GM23248 (cell line): ENCODE measurements around the gene SDR42E2. TPM values are rescaled to one million over a fixed set of nuclear protein-coding genes. Genes with fewer than 3 reads are reported as not detected.

ENCODE experiments used
- DNase-seq: peaks from one replicate; pipeline ENCODE4 v3.0.0-alpha.2; 2015
- H2AFZ ChIP-seq: fragments of 200-600 bp; sonication (generic); 2 replicates; pipeline ENCODE4 v1.6.1; 2016; ENCODE audit warnings: antibody characterized with exemption
- H3F3A ChIP-seq: fragments of 200-600 bp; sonication (generic); 2 replicates; pipeline ENCODE4 v1.6.1; 2016; ENCODE audit warnings: mild to moderate bottlenecking, antibody characterized with exemption, mixed run types; ENCODE audit not compliant: insufficient read depth
- H3K27ac ChIP-seq: fragments of 200-600 bp; sonication (generic); 2 replicates; pipeline ENCODE4 v1.5.1; 2016; ENCODE audit warnings: mild to moderate bottlenecking
- H3K27me3 ChIP-seq: fragments of 200-600 bp; sonication (generic); replicated peaks from 2 replicates; pipeline ENCODE4 v1.6.1; 2016; ENCODE audit warnings: mild to moderate bottlenecking; ENCODE audit not compliant: insufficient read depth
- H3K36me3 ChIP-seq: fragments of 200-600 bp; sonication (generic); 2 replicates; pipeline ENCODE4 v1.6.1; 2016; ENCODE audit warnings: low read depth, mild to moderate bottlenecking
- H3K4me1 ChIP-seq: fragments of 200-600 bp; sonication (generic); 2 replicates; pipeline ENCODE4 v1.6.1; 2016; ENCODE audit warnings: mild to moderate bottlenecking; ENCODE audit not compliant: insufficient read depth
- H3K4me2 ChIP-seq: fragments of 200-600 bp; sonication (generic); one replicate; pipeline ENCODE4 v1.6.1; 2016; ENCODE audit warnings: mild to moderate bottlenecking; ENCODE audit not compliant: unreplicated experiment
- H3K4me3 ChIP-seq: fragments of 200-600 bp; sonication (generic); 2 replicates; pipeline ENCODE4 v1.5.1; 2016; ENCODE audit warnings: mild to moderate bottlenecking
- H3K79me2 ChIP-seq: fragments of 200-600 bp; sonication (generic); 2 replicates; pipeline ENCODE4 v1.6.1; 2016; ENCODE audit warnings: mild to moderate bottlenecking; ENCODE audit not compliant: insufficient read depth
- H3K9ac ChIP-seq: fragments of 200-600 bp; sonication (generic); 2 replicates; pipeline ENCODE4 v1.6.1; 2016; ENCODE audit warnings: mild to moderate bottlenecking
- H3K9me2 ChIP-seq: fragments of 200-600 bp; sonication (generic); 2 replicates; pipeline ENCODE4 v1.6.1; 2016; ENCODE audit warnings: mixed run types, mild to moderate bottlenecking, moderate library complexity; ENCODE audit not compliant: insufficient read depth
- H3K9me3 ChIP-seq: fragments of 200-600 bp; sonication (generic); one replicate; pipeline ENCODE4 v1.6.1; 2017; ENCODE audit warnings: low read depth
- H4K20me1 ChIP-seq: fragments of 200-600 bp; sonication (generic); 2 replicates; pipeline ENCODE4 v1.6.0; 2016; ENCODE audit not compliant: insufficient read depth
- EZH2 ChIP-seq: fragments of 200-600 bp; sonication (generic); IDR thresholded peaks from 2 replicates; pipeline ENCODE4 v1.6.1; 2018; ENCODE audit warnings: antibody characterized with exemption, mild to moderate bottlenecking; ENCODE audit not compliant: insufficient read depth, poor library complexity, severe bottlenecking
- EZH2phosphoT487 ChIP-seq: fragments of 200-600 bp; sonication (generic); IDR thresholded peaks from 2 replicates; pipeline ENCODE4 v1.6.1; 2018; ENCODE audit warnings: antibody characterized with exemption, moderate library complexity, mild to moderate bottlenecking, low read depth; ENCODE audit not compliant: insufficient read depth
- WGBS, 2 experiments: methylation state at CpG; one replicate each; pipeline ENCODE4 v1.1.6; 2015 to 2017; ENCODE audit warnings: low lambda C conversion rate in 2 of 2, low coverage in 1 of 2; ENCODE audit errors: missing lambda C conversion rate in 2 of 2; 5-methylcytosine and 5-hydroxymethylcytosine counted together
- in situ Hi-C: fragments of 300-500 bp; cut with MboI; formaldehyde crosslinking; loops from 2 replicates; pipeline ENCODE4 v1.15.0; 2020
- polyA plus RNA-seq: library from polyadenylated mRNA; unstranded; fragments of >200 nt; fragmentation: Nextera tagmentation; extraction: Ambion mirVana; gene quantifications from 2 replicates; pipeline ENCODE4 v1.2.1, GENCODE V29; 2016
- total RNA-seq: library from RNA; depleted of rRNA; stranded (reverse); fragments of >200 nt; shearing (Covaris generic); gene quantifications from 2 replicates; pipeline ENCODE4 v1.2.3, GENCODE V29; 2014; rRNA removed

The SDR42E2 gene
- total and polyA plus RNA-seq, 2 experiments from 2014 or later = not detected

DNA sequence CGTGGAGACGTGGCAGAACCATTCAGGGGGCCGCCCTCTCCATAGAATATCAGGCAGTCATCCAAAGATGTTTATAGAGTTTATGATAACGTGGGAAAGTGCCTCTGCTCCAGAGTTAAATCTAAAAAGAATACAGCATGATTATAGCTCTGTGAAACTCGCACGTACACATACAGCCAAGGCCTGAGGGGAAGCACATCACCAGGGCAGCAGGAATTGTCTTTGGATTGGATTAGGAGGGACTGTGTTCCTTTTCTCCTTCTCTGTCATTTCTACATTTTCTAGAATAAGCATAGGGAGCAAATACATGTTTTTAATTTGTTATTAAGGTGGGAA is 70.7 kb downstream of the SDR42E2 start:
- TF ChIP-seq EZH2phosphoT487 (no peak), EZH2 (no peak)
- DNase-seq = no peak
- Histone ChIP-seq H2AFZ (no peak overlapping the region), H3K9me2 (no peaks in the 10 kb centered on the region), H3K27ac (no peak overlapping the region), H3K4me3 (no peak overlapping the region), H3K9ac (no peak overlapping the region), H3K27me3 (no peaks in the 10 kb centered on the region), H3K36me3 (peaks cover 3% of the 10 kb centered on the region; the same call in 1 of the 2 replicates), H3K9me3 (no peaks in the 10 kb centered on the region), H3K4me1 (no peaks in the 10 kb centered on the region), H3K79me2 (peaks cover 35% of the 10 kb centered on the region), H4K20me1 (no peaks in the 10 kb centered on the region), H3K4me2 (no peak overlapping the region), H3F3A (no peaks in the 10 kb centered on the region)
- WGBS, 2 experiments = 95 to 100% methylated on average over 6 of the region's 6 CpGs
- in situ Hi-C loops = no loop called here

- Histone ChIP-seq H3K27ac (no peak overlapping the region; the same call in 1 of the 2 replicates), H3K4me2 (no peak overlapping the region), H3F3A (no peaks in the 10 kb centered on the region), H3K9me3 (no peaks in the 10 kb centered on the region), H3K79me2 (peaks cover 47% of the 10 kb centered on the region), H2AFZ (no peak overlapping the region), H3K9ac (no peak overlapping the region), H4K20me1 (no peaks in the 10 kb centered on the region), H3K4me3 (no peak overlapping the region), H3K9me2 (no peaks in the 10 kb centered on the region), H3K36me3 (no peaks in the 10 kb centered on the region), H3K4me1 (no peaks in the 10 kb centered on the region), H3K27me3 (no peaks in the 10 kb centered on the region)
- DNase-seq = peak; percentile 43
- TF ChIP-seq EZH2 (no peak), EZH2phosphoT487 (no peak)
- in situ Hi-C loops = no loop called here
- 63% methylated on average over 9 of the region's 9 CpGs for WGBS, 2 experiments
Measured at GRCh38 chr16:22235839-22236745, 73.8 kb downstream of the SDR42E2 start.

DNA sequence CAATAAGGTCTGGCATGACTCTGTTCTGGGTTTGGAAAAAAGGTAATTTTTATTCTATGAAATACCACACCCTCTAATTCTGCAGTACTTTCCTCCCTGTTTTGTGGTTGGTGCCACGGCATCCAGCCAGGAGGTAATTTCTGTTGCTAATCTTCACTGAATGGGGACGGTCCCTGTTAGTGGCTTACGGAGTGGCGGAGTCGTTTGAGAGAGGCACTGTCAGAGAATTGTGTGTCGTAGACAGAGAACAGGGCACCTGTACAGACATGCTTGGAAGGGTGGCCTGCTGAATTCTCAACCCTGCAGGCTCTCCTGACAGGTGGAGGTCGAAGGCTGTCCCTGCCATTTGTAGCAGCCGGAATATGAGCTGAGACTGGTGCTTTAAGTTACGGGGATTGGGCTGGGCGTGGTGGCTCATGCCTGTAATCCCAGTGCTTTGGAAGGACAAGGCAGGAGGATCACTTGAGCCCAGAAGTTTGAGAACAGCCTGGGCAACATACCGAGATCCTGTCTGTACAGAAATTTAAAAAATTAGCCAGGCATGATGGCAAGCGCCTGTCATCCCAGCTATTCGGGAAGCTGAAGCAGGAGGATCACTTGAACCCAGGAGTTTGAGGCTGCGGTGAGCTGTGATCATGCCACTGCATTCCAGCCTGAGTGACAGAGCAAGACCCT is 77.0 kb downstream of the SDR42E2 start:
- WGBS, 2 experiments = 56 to 57% methylated on average over 14 of the region's 14 CpGs
- no peak overlapping the region for H3K4me2 ChIP-seq
- H2AFZ ChIP-seq = no peak overlapping the region
- no peaks in the 10 kb centered on the region for H3K9me3 ChIP-seq
- no peaks in the 10 kb centered on the region for H4K20me1 ChIP-seq
- peaks cover 32% of the 10 kb centered on the region for H3K79me2 ChIP-seq
- H3K36me3 ChIP-seq = no peaks in the 10 kb centered on the region
- no peaks in the 10 kb centered on the region for H3K4me1 ChIP-seq
- no peak overlapping the region for H3K9ac ChIP-seq
- no peaks in the 10 kb centered on the region for H3F3A ChIP-seq
- in situ Hi-C loops = no loop called here
- H3K27me3 ChIP-seq = no peaks in the 10 kb centered on the region
- no peak for DNase-seq
- H3K27ac ChIP-seq = no peak overlapping the region
- TF ChIP-seq EZH2 (no peak), EZH2phosphoT487 (no peak)
- no peak overlapping the region for H3K4me3 ChIP-seq
- H3K9me2 ChIP-seq = no peaks in the 10 kb centered on the region

DNA sequence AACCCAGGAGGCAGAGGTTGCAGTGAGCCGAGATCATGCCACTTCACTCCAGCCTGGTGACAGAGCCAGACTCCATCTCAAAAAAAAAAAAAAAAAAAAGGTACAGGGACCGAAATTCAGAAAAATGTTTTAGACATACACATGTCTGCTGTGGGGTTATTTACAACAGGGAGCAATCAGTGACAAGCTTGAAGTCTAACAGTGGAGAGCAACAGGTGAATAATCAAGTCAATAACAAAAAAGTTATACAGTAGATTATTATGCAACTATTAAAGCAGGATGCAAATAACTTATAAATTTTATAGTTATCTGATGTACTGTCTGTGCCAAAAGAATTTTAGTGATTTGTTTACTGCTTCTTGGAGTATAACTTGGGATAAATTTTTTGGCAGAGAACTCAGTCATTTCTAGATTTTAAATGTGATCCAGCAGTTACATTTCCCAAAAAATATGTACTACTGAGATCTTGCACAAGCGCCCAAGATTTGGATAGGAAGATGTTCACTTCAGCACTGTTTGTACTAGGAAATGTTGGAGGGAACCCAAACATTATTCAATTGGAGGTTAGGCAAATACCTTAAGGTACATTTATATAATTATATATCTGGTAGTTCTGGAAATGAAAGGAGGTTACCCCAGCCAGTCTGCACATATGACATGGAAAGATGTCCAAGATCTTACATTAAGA is 77.9 kb downstream of the SDR42E2 start:
- peaks cover 30% of the 10 kb centered on the region for H3K79me2 ChIP-seq
- H3K27me3 ChIP-seq = no peaks in the 10 kb centered on the region
- H4K20me1 ChIP-seq = no peaks in the 10 kb centered on the region
- in situ Hi-C loops = no loop called here
- no peaks in the 10 kb centered on the region for H3K9me3 ChIP-seq
- no peaks in the 10 kb centered on the region for H3F3A ChIP-seq
- peak; percentile 31 for DNase-seq
- H2AFZ ChIP-seq = no peak overlapping the region
- H3K9ac ChIP-seq = no peak overlapping the region
- H3K36me3 ChIP-seq = no peaks in the 10 kb centered on the region
- TF ChIP-seq EZH2phosphoT487 (no peak), EZH2 (no peak)
- H3K9me2 ChIP-seq = no peaks in the 10 kb centered on the region
- H3K4me1 ChIP-seq = no peaks in the 10 kb centered on the region
- no peak overlapping the region for H3K4me3 ChIP-seq
- 25 to 29% methylated on average over 3 of the region's 3 CpGs for WGBS, 2 experiments
- no peak overlapping the region for H3K27ac ChIP-seq
- H3K4me2 ChIP-seq = no peak overlapping the region

Other genes starting within 250 kb of the SDR42E2 start
- gene UQCRC2, start 209.1 kb upstream of the SDR42E2 start, total RNA-seq = 116 and 129 TPM in 2 replicates
- gene UQCRC2, start 209.1 kb upstream of the SDR42E2 start, polyA plus RNA-seq = 107 and 116 TPM in 2 replicates
- not detected in 2 replicates for gene PDZD9, start 161.4 kb upstream of the SDR42E2 start, total RNA-seq
- not detected in 2 replicates for gene PDZD9, start 161.4 kb upstream of the SDR42E2 start, polyA plus RNA-seq
- 11.7 and 17.1 TPM in 2 replicates for gene MOSMO, start 154.4 kb upstream of the SDR42E2 start, total RNA-seq
- gene MOSMO, start 154.4 kb upstream of the SDR42E2 start, polyA plus RNA-seq = 2.3 and 2.7 TPM in 2 replicates
- not detected in 2 replicates for gene VWA3A, start 70.0 kb upstream of the SDR42E2 start, total RNA-seq
- gene VWA3A, start 70.0 kb upstream of the SDR42E2 start, polyA plus RNA-seq = not detected in 2 replicates
- gene EEF2K, start 43.8 kb downstream of the SDR42E2 start, total RNA-seq = 16.3 and 16.6 TPM in 2 replicates
- 6.9 and 8.7 TPM in 2 replicates for gene EEF2K, start 43.8 kb downstream of the SDR42E2 start, polyA plus RNA-seq
- 20.8 and 27.1 TPM in 2 replicates for gene POLR3E, start 134.9 kb downstream of the SDR42E2 start, total RNA-seq
- 12.4 and 14.0 TPM in 2 replicates for gene POLR3E, start 134.9 kb downstream of the SDR42E2 start, polyA plus RNA-seq
- gene CDR2, start 212.1 kb downstream of the SDR42E2 start, total RNA-seq = 36.0 and 45.6 TPM in 2 replicates
- gene CDR2, start 212.1 kb downstream of the SDR42E2 start, polyA plus RNA-seq = 25.1 and 26.7 TPM in 2 replicates